NCI-H345 treated with DMSO at 0.1 percent for 48 hours (cell line): ENCODE data around the gene CNIH2.
A peak's percentile ranks its signal among the peaks of the same experiment; 100 is the strongest.

ENCODE experiments used
- DNase-seq: peaks from one replicate; lab custom pipeline; 2025; ENCODE audit not compliant: unreplicated experiment; lab: John Stamatoyannopoulos, UW

Gene CNIH2

DNA sequence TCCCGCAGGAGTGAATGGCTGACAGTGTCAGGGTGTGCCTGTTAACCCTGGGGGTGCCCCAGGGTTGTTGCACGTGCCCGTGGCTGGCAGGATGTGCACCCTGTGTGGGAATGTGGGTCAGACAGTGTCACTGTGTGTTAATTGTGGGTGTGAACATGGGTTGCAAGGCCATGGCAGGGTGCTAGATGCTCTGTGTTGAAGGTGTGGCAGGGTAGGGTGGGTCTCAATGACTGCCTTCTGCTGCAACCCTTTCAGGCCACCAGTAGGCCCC lies 50.0 kb downstream of the CNIH2 start:
- DNase-seq = no peak

DNA sequence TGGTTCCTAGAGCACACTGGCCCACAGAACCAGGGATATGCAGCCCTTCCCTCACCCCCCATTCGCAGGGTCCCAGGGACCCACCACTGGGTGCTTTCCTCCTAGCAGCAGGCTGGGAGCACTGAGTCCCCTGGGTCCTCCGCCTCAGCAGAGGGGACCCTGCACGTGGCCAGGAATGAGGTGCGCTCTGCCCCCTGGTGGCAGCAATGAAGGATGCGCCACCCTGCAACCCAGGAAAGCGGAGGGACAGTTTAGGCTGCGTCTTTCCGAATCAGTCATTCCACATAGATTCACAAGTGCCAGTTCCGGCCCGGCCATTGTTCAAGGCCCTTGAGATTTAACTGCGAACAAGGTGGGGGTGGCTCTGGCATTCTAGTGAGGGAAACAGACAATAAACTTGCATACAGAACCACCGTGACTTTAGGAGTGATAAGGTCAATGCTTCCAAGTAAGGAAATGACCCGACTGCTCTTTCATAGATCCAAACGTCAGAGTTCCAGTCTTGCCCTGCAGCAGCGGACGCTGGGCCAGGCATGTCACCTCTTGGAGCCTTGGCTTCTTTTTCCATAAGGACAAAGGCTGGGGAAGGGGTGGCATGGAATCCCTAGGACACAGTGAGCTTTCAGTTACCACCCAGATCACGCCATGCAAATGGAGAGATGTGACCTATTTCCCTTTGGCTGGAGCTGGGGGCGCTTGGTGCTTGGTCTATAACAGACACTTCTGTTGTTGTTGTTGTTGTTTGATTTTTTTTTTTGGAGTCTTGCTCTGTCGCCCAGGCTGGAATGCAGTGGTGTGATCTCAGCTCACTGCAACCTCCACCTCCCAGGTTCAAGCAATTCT lies 50.5 kb downstream of the CNIH2 start:
- DNase-seq = peak; percentile 55

DNA sequence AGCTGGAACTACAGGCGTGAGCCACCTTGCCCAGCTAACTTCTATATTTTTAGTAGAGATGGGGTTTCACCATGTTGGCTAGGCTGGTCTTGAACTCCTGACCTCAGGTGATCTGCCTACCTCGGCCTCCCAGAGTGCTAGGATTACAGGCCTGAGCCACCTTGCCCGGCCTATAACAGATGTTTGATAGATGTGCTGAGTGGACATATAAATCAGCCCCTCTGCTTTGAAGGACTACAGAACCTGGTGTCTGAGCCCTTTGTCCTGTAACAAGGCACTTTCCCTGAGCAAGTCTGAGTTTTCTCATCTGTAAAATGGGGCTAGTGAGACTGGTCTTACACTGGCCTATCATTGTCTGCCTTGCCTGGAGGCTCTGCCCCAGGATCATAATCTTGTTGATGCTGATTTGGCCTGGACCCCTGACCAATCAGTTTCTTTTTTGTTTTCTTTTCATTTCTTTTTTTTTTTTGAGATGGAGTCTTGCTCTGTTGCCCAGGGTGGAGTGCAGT lies 51.2 kb downstream of the CNIH2 start:
- DNase-seq = no peak

DNA sequence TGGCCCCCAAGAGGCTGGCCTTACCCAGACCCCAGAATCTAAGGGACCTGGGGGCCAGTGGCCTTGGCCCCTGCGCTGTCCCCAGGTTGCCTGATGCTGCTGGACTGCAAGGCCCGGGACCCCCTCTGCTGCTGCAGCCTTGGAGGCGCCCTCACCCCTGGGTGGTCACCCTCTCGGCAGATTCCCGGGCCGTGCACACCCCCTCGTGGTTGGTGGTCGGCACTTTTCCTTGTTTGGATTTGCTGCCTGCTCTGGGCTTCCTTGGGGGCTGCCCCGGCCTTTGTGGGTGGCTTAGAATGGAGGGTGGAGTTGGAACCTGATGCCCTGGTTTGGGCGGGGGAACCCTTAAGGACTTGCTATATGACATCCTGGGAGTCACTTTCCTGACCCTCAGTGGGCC lies 53.0 kb downstream of the CNIH2 start:
- DNase-seq = no peak

DNA sequence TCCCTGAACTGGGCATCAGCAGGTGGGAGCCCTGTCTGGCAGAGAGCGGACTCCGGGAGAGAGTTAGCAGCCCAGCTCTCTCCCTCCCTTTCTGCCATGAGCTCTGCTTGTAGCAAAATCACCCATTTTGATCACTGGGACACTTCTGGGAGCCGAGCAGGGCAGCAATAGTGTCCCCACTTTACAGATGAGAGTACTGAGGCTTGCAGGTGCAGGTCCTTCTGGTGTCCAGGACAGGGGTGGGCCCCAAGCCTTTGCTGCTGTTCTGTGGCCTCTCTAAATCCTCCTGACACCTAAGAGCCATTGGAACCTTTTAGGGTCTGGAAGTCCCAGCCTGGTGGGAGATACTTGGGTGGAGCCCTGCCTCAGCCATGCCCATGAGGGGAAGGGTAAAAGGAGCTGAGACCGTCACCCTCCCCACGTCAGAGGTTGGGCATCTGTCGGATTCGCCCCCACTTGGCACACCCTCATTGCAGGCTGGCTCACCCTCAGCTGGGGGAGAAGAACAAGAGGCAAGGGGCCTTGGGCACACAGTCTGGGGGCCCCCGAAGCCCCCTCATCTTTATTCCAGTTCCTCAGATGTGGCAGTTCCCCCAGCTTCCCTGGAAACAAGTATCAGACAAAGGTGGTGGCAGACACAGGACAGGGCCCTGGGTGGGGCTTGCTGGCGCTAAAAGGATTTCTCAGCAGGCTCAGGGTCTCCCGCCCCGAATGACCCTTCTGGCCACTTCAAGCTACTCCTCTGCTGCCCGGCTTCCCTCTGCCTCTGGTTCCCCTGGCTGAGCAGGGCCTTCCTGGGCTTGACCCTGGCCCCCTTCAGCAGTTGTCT lies 53.8 kb downstream of the CNIH2 start:
- no peak for DNase-seq

DNA sequence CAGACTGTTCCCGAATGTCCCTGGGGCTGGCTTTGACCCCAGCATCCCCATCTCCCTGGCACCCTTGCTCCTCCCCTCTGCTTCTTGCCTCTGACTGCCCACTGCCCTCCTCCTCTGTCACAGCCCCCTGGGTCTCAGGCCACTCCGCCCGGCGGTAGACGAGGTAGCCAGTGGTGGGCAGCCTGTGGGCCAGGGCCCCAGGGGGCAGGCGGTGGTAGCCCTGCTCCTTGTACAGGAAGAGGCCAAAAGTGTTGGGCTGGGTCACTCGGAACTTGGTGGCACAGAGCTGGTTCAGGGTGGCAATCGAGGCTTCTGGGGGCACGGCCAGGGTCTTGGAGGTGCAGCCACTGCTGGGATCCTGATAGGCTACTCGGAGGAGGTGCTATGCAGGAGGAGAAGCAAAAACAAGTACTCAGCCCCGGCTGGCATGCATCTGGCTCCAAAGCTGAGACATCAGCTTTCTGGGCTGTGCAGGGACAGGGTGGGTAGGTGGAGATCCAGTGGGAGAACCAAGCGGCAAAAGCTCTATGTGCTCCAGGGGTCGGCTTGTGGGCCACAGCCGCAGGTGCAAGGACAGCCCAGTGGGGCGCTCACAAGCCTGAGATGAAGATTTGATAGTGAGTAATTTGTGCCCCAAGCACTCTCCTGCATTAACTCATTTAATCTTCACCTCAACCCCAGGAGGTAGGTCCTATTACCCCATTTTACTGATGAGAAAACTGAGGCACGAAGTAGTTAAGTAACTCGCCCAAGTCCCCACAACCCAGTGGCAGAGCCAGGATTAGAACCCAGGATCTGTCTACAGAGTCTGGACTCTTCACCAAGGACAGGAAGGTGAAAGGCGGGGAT lies 54.6 kb downstream of the CNIH2 start:
- no peak for DNase-seq

DNA sequence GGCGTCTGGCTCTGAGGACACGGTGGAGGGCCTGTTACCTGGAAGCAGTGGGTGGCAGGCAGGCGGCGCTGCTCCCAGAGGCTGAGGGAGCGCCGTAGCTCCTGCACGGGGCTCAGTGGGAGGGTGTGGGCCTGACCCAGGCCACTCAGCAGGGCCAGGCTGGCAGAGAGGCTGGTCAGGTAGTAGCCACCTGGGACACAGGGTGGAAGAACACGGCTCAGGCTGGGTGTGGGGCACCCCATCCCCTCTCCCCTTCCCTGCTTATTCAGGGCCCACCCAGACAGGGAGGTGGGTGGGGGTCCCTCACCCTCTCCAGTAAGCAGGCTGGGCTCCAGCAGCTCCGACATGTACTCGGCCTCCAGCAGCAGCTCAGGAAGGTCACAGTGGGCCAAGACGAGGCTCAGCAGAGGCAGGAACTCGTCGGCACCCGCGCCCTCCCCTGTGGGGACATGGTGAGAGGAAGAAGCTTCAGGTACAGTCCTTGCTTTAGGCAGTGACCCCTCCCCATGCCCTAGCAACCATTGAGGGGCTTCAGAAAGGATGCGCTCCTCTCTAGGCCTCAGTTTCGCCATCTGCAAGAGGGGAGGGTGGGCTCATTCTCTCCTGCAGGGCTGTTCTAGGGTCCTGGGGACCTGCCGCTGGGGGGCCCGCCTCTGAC lies 55.4 kb downstream of the CNIH2 start:
- DNase-seq = no peak
